ENCODE measurements around the gene DPF3. TPM values are rescaled to one million over a fixed set of nuclear protein-coding genes. Genes with fewer than 3 reads are reported as not detected.

The DPF3 gene
- total RNA-seq, 2 donors from 2014 or later, result 0.13 to 1.2 TPM

DNA sequence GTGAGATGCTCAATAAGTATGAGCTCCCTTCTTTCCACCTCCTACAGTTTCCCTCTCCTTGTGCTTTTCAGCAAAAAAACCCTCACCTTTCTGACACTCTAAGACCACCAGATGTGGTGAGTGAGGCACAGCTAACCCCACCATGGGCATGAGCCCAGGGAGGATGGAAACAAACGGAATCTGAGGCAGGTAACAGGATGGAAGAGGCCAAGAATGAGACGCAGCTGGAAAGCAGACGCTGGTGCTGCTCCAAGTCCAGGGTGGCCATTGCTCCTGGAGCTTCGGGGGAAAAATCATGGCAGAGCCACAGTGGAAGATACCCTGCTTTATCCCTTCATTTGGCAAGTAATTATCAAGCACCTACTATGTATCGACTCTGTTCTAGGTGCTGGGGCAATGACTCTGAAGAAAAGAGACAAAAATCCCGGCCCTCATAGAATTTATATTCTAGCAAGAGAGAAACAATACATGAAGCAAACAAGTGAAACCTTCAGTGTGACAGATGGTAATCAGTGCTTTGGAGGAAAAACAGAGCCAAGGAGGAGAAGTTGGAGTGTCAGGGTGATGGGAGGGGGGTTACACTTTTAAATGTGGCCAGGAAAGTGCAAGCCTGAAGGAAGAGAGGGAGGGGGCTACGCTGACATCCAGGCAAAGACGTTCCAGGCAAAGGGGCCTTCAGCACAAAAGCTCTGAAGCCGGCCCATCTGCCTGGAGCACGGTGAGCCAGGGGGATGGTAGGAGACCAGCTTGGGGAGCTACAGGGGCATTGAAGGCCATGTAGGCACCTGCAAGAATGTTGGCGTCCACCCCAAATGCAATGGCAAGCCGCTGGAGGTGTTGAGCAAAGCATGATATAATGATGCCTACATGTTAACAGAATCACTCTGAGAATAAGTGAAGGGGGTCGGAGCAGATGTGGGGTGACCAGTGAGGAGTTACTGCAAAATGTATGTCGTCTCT is 154.2 kb downstream of the DPF3 start:
- DNase-seq (no peak), ATAC-seq (no peak)
- no peaks in the 10 kb centered on the region for H3K36me3 Mint-ChIP-seq (ENCODE audit: low read depth)
- no peak overlapping the region for H3K4me3 Mint-ChIP-seq
- H3K4me1 Mint-ChIP-seq, result peaks cover 2% of the 10 kb centered on the region
- peak overlapping the region; percentile 9 for H3K27ac Mint-ChIP-seq
- H3K27me3 Mint-ChIP-seq, result peaks cover 15% of the 10 kb centered on the region
- no peaks in the 10 kb centered on the region for H3K9me3 ChIP-seq (ENCODE audit: control insufficient read depth, low read length, poor library complexity, severe bottlenecking)

DNA sequence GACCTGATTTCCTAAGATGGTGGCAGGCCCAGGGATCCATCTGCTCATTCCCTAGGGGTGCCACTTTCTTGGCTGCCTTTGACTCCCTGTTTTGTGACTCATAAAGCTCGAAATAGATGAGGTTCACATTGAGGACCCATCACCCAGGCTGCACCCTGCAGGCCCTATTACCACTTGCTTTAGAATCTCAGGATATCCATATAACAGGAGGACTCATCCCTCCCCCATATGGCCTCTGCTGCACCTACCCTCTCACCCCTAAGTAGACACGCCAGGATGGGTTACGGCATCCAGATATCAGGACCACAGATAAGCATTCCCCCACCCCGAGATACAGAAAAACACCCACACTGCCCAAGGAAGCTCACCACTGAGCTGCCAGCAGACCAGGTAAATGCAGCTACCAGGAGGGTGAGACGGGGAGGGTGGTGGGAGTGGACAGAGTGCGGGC is 155.7 kb downstream of the DPF3 start:
- Mint-ChIP-seq H3K27me3 (peaks cover 19% of the 10 kb centered on the region), H3K27ac (no peak overlapping the region), H3K36me3 (ENCODE audit: low read depth) (no peaks in the 10 kb centered on the region), H3K4me1 (peaks cover 2% of the 10 kb centered on the region), H3K4me3 (no peak overlapping the region)
- no peak for ATAC-seq
- no peaks in the 10 kb centered on the region for H3K9me3 ChIP-seq (ENCODE audit: control insufficient read depth, low read length, poor library complexity, severe bottlenecking)
- DNase-seq, result no peak

DNA sequence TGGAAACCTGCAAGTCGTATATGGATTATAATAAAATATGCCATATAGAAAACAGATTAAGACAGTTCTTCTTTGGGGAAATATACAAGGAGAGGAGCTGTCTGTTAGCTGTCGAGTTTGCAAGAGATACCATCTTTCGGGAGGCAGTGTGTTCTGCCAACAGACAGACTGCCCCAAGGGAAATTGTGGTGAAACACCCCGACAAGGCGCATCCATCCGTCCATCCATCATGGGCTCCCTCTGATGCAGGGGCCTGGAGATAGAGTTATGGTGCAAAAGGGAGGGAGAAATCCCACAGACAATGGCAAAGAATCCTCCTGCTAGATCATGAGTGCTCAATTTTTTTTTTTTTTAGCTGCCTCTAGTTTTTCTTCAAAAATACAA is 156.3 kb downstream of the DPF3 start:
- H3K9me3 ChIP-seq (ENCODE audit: control insufficient read depth, low read length, poor library complexity, severe bottlenecking), result no peaks in the 10 kb centered on the region
- Mint-ChIP-seq H3K27ac (no peak overlapping the region), H3K27me3 (peaks cover 25% of the 10 kb centered on the region), H3K36me3 (ENCODE audit: low read depth) (peaks cover 2% of the 10 kb centered on the region), H3K4me1 (peaks cover 5% of the 10 kb centered on the region), H3K4me3 (no peak overlapping the region)
- ATAC-seq (no peak), DNase-seq (no peak)

DNA sequence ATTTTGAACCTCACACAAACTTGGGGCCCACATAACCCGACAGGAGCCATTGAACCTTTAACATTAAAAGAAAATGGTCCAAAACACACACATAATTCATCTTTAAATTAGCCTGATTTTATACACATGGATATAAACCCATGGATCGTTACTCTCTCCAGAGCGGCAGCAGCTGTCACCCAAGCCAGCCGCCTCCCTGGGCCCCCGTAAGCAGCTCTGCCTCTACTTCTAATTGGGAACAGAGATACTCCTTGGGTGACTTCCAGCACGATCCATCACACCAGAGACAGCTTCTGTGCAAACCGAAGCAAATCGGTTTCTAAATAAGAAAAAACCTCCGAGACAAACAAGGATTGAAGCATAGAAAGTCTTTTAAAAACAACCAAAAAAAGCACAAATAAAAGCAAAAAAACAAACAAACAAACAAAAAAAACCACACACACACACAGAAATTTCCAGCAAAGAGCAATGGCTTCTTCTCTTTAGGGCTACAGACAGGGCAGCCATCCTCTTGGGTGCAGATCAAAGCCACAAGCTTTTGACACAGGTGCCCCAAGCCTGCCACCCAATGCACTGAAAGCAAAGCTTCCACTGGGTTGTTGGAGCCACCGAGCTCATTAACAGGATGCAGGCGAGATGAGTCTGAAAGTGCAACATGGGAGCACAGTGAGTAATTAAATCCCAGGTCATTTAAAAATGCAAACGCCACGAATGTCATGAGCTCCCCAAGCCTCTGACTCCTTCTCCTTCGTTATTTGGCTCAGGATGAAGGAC is 156.9 kb downstream of the DPF3 start:
- no peaks in the 10 kb centered on the region for H3K9me3 ChIP-seq (ENCODE audit: control insufficient read depth, low read length, poor library complexity, severe bottlenecking)
- H3K4me1 Mint-ChIP-seq, result peaks cover 3% of the 10 kb centered on the region
- ATAC-seq (no peak), DNase-seq (no peak)
- H3K27ac Mint-ChIP-seq, result no peak overlapping the region
- H3K36me3 Mint-ChIP-seq (ENCODE audit: low read depth), result peaks cover 2% of the 10 kb centered on the region
- peaks cover 25% of the 10 kb centered on the region for H3K27me3 Mint-ChIP-seq
- H3K4me3 Mint-ChIP-seq, result no peak overlapping the region

DNA sequence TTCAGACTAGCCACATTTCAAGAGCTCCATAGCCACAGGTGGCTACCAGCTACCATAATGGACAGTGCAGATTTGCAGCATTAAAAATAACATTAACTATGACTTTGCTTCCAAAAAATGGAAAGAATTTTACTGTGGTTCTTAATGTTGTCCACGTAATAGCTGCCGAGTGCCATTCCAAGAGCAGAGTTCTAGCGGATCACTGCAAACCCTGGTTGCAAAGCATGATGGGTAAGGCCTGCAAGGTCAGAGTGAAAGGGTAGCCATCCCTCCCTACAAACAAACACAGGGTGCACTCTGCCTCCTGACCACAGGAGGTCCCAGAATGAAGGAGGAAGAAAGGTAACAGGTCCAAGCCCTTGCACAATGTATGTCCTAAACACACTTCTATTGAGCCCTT is 157.6 kb downstream of the DPF3 start:
- no peak overlapping the region for H3K27ac Mint-ChIP-seq
- no peak overlapping the region for H3K4me3 Mint-ChIP-seq
- no peaks in the 10 kb centered on the region for H3K9me3 ChIP-seq (ENCODE audit: control insufficient read depth, low read length, poor library complexity, severe bottlenecking)
- no peak for ATAC-seq
- no peak for DNase-seq
- peaks cover 25% of the 10 kb centered on the region for H3K27me3 Mint-ChIP-seq
- peaks cover 2% of the 10 kb centered on the region for H3K36me3 Mint-ChIP-seq (ENCODE audit: low read depth)
- H3K4me1 Mint-ChIP-seq, result peaks cover 3% of the 10 kb centered on the region

DNA sequence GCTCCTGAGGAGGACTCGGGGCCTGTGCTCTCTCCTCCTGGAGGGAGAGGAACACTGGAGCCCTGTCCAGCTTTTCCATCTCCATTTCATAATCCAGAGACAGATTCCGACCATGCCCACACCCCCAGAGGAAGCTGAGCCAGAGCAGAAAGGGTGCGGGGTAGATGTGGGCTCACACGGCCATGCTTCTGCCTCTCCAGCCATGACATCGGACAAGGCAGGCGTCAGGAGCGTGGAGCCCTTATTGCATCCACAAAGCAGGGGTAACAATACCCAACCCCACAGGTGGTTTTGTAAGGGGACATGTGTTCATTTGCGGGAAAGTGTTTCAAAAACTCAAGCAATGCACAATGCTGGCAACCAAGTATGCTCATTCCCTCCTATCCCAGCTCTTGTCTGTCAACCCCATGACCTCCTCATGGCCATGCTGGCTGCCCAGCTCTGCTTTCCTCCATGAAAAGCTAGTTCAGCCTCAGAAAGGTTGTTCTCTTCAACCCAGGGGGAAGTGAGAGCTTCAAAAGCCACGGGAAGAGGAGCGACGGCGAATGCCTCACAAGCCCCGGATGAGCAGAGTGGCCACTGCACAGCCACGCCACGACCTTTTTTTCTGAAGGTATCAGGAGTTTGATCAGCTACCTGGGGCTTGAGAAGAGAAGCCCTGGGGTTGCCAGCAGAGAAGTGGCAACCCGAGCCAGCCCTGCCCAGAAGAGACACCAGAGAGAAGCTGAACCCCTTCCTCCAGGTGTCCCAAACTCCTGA is 161.7 kb downstream of the DPF3 start:
- DNase-seq (no peak), ATAC-seq (no peak)
- H3K27me3 Mint-ChIP-seq, result peaks cover 23% of the 10 kb centered on the region
- H3K4me3 Mint-ChIP-seq, result no peak overlapping the region
- no peak overlapping the region for H3K27ac Mint-ChIP-seq
- peaks cover 4% of the 10 kb centered on the region for H3K36me3 Mint-ChIP-seq (ENCODE audit: low read depth)
- no peaks in the 10 kb centered on the region for H3K9me3 ChIP-seq (ENCODE audit: control insufficient read depth, low read length, poor library complexity, severe bottlenecking)
- peaks cover 3% of the 10 kb centered on the region for H3K4me1 Mint-ChIP-seq

DNA sequence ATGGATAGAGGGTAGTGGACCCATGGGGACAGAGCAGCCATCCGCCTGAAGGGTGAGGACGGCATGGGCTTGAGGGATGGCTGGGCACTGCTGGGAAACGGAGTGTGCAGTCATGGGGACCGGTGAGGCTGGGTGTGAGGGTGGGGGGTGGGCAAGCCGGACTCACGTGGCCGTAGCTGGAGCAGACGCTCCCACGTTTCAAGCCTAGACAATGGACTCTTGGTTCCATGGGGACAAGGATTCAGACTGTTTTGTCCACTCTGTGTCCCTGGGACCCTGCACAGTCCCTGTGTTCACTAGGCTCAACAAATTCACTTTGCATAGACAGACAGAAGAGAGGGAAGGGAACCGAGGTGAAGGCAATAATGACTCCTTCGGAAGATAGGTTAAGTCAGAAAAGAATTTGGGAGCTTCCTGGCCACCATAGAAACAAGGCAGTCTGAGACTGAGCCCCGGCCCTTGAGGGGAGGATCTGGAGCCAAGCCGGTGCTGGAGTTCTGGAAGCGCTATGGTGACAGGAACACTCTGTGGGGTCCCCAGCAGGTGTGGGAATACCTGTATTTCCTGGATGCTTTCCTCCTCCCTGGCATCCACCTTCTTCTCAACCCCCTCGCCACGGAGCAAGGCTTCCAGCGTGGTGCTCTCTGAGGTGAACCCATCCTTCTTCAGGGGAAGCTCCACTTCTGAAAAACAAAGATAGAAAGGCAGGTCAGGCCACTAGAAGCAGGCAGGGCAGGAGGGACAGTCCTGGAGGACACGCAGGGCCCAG is 162.5 kb downstream of the DPF3 start:
- Mint-ChIP-seq H3K27ac (no peak overlapping the region), H3K4me1 (peaks cover 3% of the 10 kb centered on the region), H3K36me3 (ENCODE audit: low read depth) (peaks cover 4% of the 10 kb centered on the region), H3K4me3 (no peak overlapping the region), H3K27me3 (peaks cover 28% of the 10 kb centered on the region)
- no peak for DNase-seq
- no peaks in the 10 kb centered on the region for H3K9me3 ChIP-seq (ENCODE audit: control insufficient read depth, low read length, poor library complexity, severe bottlenecking)
- ATAC-seq, result no peak

DNA sequence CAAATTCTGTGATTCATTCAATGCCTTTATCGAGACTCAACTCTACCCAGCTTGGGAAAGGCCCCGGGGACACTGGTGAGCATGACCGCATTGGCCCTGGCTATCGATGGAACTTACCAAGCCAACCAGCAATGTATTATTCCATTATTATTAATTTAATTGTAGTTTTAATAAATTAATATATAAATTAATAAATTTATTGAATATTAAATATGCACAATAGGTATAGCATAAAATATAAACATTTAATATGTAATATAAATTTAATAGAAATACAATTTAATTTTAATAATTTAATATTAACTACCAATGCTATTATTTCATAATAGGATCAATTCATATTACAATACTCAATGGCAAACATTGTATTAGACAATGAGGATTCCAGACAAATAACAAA is 163.4 kb downstream of the DPF3 start:
- H3K4me1 Mint-ChIP-seq, result peaks cover 3% of the 10 kb centered on the region
- no peak for DNase-seq
- no peaks in the 10 kb centered on the region for H3K9me3 ChIP-seq (ENCODE audit: control insufficient read depth, low read length, poor library complexity, severe bottlenecking)
- no peak overlapping the region for H3K4me3 Mint-ChIP-seq
- no peak for ATAC-seq
- H3K27ac Mint-ChIP-seq, result no peak overlapping the region
- H3K36me3 Mint-ChIP-seq (ENCODE audit: low read depth), result peaks cover 4% of the 10 kb centered on the region
- peaks cover 19% of the 10 kb centered on the region for H3K27me3 Mint-ChIP-seq

DNA sequence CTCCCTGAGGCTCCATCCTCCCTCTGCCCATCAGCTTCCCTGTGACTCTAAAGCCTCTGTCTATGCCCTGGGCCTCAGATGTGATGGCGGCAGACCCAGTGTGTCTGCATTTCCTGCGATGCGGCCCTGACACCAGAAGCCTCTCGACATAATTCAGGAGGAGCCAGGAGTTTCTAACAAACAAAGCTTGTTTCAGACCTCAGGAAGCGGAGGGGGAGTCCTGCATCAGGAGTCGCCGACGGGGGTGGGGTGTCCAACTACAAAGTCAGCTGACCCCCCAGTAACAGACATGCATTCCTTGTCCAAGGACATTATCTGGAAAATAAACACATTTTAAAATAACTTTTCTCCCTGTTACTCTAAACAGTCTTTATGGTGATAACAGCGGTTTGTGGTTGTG is 167.5 kb downstream of the DPF3 start:
- no peaks in the 10 kb centered on the region for H3K4me1 Mint-ChIP-seq
- H3K36me3 Mint-ChIP-seq (ENCODE audit: low read depth), result peaks cover 2% of the 10 kb centered on the region
- DNase-seq, result no peak
- no peaks in the 10 kb centered on the region for H3K9me3 ChIP-seq (ENCODE audit: control insufficient read depth, low read length, poor library complexity, severe bottlenecking)
- H3K27me3 Mint-ChIP-seq, result peaks cover 7% of the 10 kb centered on the region
- H3K4me3 Mint-ChIP-seq, result no peak overlapping the region
- no peak overlapping the region for H3K27ac Mint-ChIP-seq
- no peak for ATAC-seq

DNA sequence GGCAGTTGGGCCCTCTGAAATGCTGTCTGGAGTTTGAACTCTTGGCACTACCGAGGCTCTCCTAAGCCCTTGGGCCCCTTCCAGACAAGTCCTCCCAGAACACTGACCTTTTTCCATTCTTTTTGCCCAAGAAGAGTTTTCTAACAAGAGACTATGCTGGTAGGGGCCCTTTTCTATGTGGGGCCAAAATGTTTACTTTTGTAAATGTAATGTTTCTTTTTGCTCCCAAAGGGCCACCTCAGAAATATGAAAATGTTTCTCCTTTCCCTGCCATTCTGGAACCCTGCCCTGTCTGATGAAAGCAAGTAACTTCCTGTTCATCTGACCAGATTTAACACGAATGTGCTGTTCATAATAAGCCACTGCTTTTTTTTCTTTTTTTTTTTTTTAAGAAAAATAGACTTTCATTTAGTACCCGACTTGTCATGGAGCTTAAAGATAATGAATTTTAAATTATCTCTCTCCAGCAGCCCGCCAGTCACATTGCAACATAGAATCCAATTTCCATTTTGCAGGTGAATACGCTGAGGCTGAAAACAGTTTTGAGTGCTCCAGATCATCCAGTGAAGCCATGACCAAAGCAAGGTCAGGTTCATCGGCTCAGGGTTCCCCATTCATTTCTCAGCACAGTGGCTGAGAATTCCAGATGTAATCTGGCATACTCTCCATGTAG is 169.9 kb downstream of the DPF3 start:
- Mint-ChIP-seq H3K36me3 (ENCODE audit: low read depth) (peaks cover 2% of the 10 kb centered on the region), H3K4me1 (no peaks in the 10 kb centered on the region), H3K4me3 (no peak overlapping the region), H3K27me3 (peaks cover 7% of the 10 kb centered on the region), H3K27ac (no peak overlapping the region)
- H3K9me3 ChIP-seq (ENCODE audit: control insufficient read depth, low read length, poor library complexity, severe bottlenecking), result no peaks in the 10 kb centered on the region
- no peak for DNase-seq
- ATAC-seq, result no peak

DNA sequence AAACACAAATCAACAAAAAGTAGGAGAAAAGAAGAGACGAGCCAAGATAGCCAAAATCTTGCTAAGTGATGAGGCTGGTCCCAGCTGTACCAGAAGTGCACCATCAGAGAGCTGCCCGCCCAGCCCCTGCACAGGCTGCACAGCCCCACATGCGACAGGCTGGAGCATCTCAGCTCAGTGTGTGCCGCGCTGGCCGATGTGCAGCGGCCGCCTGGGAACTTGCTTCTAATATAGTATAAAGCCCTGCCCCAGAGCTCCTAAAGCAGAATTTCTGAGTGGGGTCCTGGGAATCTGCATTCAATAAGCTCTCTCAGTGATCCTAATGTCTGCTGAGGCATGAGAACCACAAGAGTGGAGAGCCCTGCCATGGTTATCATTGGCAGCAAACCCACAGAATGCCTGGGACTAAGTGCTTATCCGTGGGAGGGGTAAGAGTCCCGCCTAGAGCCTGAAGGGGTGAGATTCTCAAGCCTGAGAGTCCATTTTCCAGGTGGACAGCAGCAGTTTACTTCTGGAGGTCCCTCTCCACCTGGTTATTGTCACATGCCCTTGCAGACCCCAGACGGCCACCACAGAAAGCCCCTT is 171.6 kb downstream of the DPF3 start:
- ATAC-seq, result no peak
- Mint-ChIP-seq H3K4me1 (no peaks in the 10 kb centered on the region), H3K36me3 (ENCODE audit: low read depth) (no peaks in the 10 kb centered on the region)

DNA sequence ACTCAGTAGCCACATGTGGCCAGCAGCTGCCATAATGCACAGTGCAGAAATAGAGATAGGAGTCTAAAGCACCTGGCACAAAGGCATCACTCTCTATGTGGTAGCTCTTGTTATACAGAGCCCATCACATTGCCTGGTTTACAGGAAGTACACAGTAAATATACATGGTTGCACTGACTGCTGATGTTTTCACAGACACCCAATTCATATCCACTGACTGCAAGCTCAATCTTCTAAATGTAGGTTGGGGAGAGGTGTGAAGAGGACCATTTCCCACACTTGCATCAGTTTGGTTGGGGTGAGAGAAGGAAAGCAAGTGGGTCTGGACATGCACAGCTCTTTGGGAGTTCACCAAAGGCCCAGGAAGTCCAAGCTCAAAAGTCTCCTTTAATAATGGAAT is 172.8 kb downstream of the DPF3 start:
- ATAC-seq (no peak), DNase-seq (no peak)
- H3K9me3 ChIP-seq (ENCODE audit: control insufficient read depth, low read length, poor library complexity, severe bottlenecking), result no peaks in the 10 kb centered on the region
- Mint-ChIP-seq H3K4me1 (peaks cover 2% of the 10 kb centered on the region), H3K4me3 (no peak overlapping the region), H3K27me3 (no peaks in the 10 kb centered on the region), H3K36me3 (ENCODE audit: low read depth) (no peaks in the 10 kb centered on the region), H3K27ac (no peak overlapping the region)

More for the DNA sequence above, 171.6 kb downstream of the DPF3 start:
- no peaks in the 10 kb centered on the region for H3K9me3 ChIP-seq (ENCODE audit: control insufficient read depth, low read length, poor library complexity, severe bottlenecking)
- Mint-ChIP-seq H3K4me3 (no peak overlapping the region), H3K27ac (no peak overlapping the region), H3K27me3 (peaks cover 6% of the 10 kb centered on the region)
- DNase-seq, result no peak

Data from T-helper 17 cell (primary cell).